Measurements from ENCODE around the gene DLEC1. TPM values are rescaled to one million over a fixed set of nuclear protein-coding genes. Genes with fewer than 3 reads are reported as not detected.

DLEC1 gene
- total RNA-seq, 1 donor = under 0.01 TPM

- H3K4me1 ChIP-seq (ENCODE audit: insufficient read depth, low read length) = no peaks in the 10 kb centered on the region
- H3K36me3 ChIP-seq (ENCODE audit: insufficient read depth, low read length) = no peaks in the 10 kb centered on the region
- no peaks in the 10 kb centered on the region for H3K79me2 ChIP-seq (ENCODE audit: insufficient read depth, low read length)
- no peak overlapping the region for H2AFZ ChIP-seq (ENCODE audit: low read length)
- no peaks in the 10 kb centered on the region for H3K9me3 ChIP-seq (ENCODE audit: low read depth, low read length)
- H3K27me3 ChIP-seq (ENCODE audit: insufficient read depth, low read length) = peaks cover 20% of the 10 kb centered on the region
- H4K20me1 ChIP-seq (ENCODE audit: insufficient read depth, low read length) = no peaks in the 10 kb centered on the region
- DNase-seq (ENCODE audit: insufficient read length, low spot score, missing footprints) = no peak
- H3K4me2 ChIP-seq (ENCODE audit: insufficient read depth, low read length) = no peak overlapping the region
- H3K4me3 ChIP-seq (ENCODE audit: insufficient read depth, low read length) = no peak overlapping the region
- TF ChIP-seq CTCF (IDR thresholded peaks at IDR 0.05; ENCODE audit: extremely low read depth, low read depth, low read length) = no peak
- no peak overlapping the region for H3K27ac ChIP-seq (ENCODE audit: low read depth, low read length)
These were observed 63.4 kb downstream of the DLEC1 start for GRCh38 chr3:38102444-38102814.

GRCh38 chr3:38105525-38105924 is 66.5 kb downstream of the DLEC1 start:
- Histone ChIP-seq H3K4me1 (ENCODE audit: insufficient read depth, low read length) (no peaks in the 10 kb centered on the region), H3K27me3 (ENCODE audit: insufficient read depth, low read length) (peaks cover 4% of the 10 kb centered on the region), H4K20me1 (ENCODE audit: insufficient read depth, low read length) (no peaks in the 10 kb centered on the region), H3K27ac (ENCODE audit: low read depth, low read length) (no peak overlapping the region), H3K36me3 (ENCODE audit: insufficient read depth, low read length) (no peaks in the 10 kb centered on the region), H3K4me3 (ENCODE audit: insufficient read depth, low read length) (no peak overlapping the region), H3K9me3 (ENCODE audit: low read depth, low read length) (no peaks in the 10 kb centered on the region), H3K79me2 (ENCODE audit: insufficient read depth, low read length) (no peaks in the 10 kb centered on the region), H3K4me2 (ENCODE audit: insufficient read depth, low read length) (no peak overlapping the region), H2AFZ (ENCODE audit: low read length) (no peak overlapping the region)
- DNase-seq (ENCODE audit: insufficient read length, low spot score, missing footprints) = no peak
- TF ChIP-seq CTCF (IDR thresholded peaks at IDR 0.05; ENCODE audit: extremely low read depth, low read depth, low read length) = no peak

- Histone ChIP-seq H3K9me3 (ENCODE audit: low read depth, low read length) (no peaks in the 10 kb centered on the region), H2AFZ (ENCODE audit: low read length) (no peak overlapping the region), H3K27ac (ENCODE audit: low read depth, low read length) (no peak overlapping the region), H3K27me3 (ENCODE audit: insufficient read depth, low read length) (no peaks in the 10 kb centered on the region), H3K79me2 (ENCODE audit: insufficient read depth, low read length) (no peaks in the 10 kb centered on the region), H3K4me1 (ENCODE audit: insufficient read depth, low read length) (no peaks in the 10 kb centered on the region), H4K20me1 (ENCODE audit: insufficient read depth, low read length) (no peaks in the 10 kb centered on the region), H3K36me3 (ENCODE audit: insufficient read depth, low read length) (no peaks in the 10 kb centered on the region), H3K4me3 (ENCODE audit: insufficient read depth, low read length) (no peak overlapping the region), H3K4me2 (ENCODE audit: insufficient read depth, low read length) (no peak overlapping the region)
- no peak for DNase-seq (ENCODE audit: insufficient read length, low spot score, missing footprints)
- no peak for TF ChIP-seq CTCF (IDR thresholded peaks at IDR 0.05; ENCODE audit: extremely low read depth, low read depth, low read length)
These were observed 69.1 kb downstream of the DLEC1 start for GRCh38 chr3:38107911-38108648.

- H4K20me1 ChIP-seq (ENCODE audit: insufficient read depth, low read length) = no peaks in the 10 kb centered on the region
- no peaks in the 10 kb centered on the region for H3K79me2 ChIP-seq (ENCODE audit: insufficient read depth, low read length)
- H3K36me3 ChIP-seq (ENCODE audit: insufficient read depth, low read length) = no peaks in the 10 kb centered on the region
- no peak overlapping the region for H3K4me3 ChIP-seq (ENCODE audit: insufficient read depth, low read length)
- no peaks in the 10 kb centered on the region for H3K27me3 ChIP-seq (ENCODE audit: insufficient read depth, low read length)
- H3K9me3 ChIP-seq (ENCODE audit: low read depth, low read length) = no peaks in the 10 kb centered on the region
- H3K4me2 ChIP-seq (ENCODE audit: insufficient read depth, low read length) = no peak overlapping the region
- H3K27ac ChIP-seq (ENCODE audit: low read depth, low read length) = no peak overlapping the region
- H2AFZ ChIP-seq (ENCODE audit: low read length) = no peak overlapping the region
- no peak for TF ChIP-seq CTCF (IDR thresholded peaks at IDR 0.05; ENCODE audit: extremely low read depth, low read depth, low read length)
- H3K4me1 ChIP-seq (ENCODE audit: insufficient read depth, low read length) = no peaks in the 10 kb centered on the region
- DNase-seq (ENCODE audit: insufficient read length, low spot score, missing footprints) = no peak
These were observed 69.9 kb downstream of the DLEC1 start for GRCh38 chr3:38108649-38109579.
